ENCODE data around the gene TEX264. TPM values are rescaled to one million over a fixed set of nuclear protein-coding genes. Genes with fewer than 3 reads are reported as not detected.

Gene TEX264
- total RNA-seq, 1 donor from 2014 or later, result 43.8 TPM

DNA sequence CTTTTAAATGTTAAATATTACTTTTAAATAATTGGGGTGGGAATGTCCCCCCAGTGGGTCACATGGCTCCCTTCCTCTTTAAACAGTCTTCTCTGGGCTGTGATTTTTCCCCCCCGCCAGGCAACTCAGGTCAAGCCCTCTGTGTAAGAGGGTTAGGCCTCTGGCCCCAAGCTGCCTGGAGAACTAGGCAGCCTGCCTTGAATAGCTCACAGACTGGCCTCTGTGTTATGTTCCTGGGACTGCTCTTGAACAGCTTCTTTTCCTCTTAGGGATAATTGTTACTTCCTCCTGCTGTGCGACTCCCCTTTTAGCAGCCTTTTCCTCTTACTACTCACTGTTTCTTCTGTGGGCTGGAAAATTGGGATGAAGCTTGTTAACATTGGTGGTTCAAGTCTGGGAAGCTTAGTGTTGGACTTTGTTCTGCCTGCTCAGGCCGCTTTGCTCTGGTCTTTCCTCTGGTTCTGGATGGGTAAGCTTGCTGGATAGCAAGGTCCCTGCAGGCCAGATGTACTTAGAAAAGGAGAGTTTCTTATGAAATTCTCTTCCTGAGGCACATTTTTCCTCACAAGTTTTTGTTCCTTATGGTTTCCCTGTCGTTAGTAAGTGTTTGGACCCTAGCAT is 2.2 kb downstream of the TEX264 start:
- no peak for DNase-seq (ENCODE audit: extremely low spot score, unreplicated experiment)
- H3K36me3 Mint-ChIP-seq, result no peaks in the 10 kb centered on the region
- no peak for TF ChIP-seq CTCF (conservative IDR thresholded peaks at IDR 0.05)
- H3K4me3 Mint-ChIP-seq, result peak overlapping the region; percentile 82
- no peaks in the 10 kb centered on the region for H3K27me3 Mint-ChIP-seq
- H3K27ac Mint-ChIP-seq, result peak overlapping the region; percentile 73
- H3K9me3 Mint-ChIP-seq, result no peaks in the 10 kb centered on the region
- H3K4me1 Mint-ChIP-seq (ENCODE audit: unreplicated experiment), result peaks cover 30% of the 10 kb centered on the region

DNA sequence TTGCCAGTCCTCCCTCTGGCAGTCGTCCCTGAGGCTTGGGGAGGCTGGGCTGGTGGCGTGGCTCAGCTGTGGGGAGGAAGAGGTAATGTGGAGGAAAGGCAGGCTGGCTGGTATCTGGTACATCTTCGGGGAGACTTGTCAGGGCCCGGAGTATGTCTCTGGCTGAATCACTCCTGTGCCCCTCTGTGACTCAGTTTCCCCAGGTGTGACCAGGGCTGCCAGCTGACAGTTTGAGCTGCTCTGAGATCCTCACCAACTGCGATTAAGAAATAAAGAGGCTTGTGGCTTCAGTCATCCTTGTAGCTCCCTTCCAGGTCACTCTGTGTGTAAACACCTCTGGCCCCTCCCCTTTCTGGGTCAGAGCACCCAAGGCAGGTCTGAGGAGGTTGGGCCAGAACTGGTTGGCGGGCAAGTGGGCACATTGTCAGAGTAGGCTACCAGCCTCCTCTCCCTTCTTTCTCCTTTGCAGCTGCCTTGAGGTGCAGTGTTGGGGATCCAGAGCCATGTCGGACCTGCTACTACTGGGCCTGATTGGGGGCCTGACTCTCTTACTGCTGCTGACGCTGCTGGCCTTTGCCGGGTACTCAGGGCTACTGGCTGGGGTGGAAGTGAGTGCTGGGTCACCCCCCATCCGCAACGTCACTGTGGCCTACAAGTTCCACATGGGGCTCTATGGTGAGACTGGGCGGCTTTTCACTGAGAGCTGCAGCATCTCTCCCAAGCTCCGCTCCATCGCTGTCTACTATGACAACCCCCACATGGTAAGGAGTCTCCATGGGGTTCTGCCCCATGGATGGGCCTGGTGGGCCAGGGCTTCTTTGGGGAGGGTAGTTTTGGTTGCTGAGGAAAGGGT is 3.0 kb downstream of the TEX264 start:
- no peak for DNase-seq (ENCODE audit: extremely low spot score, unreplicated experiment)
- H3K9me3 Mint-ChIP-seq, result no peaks in the 10 kb centered on the region
- TF ChIP-seq CTCF (conservative IDR thresholded peaks at IDR 0.05), result no peak
- H3K27ac Mint-ChIP-seq, result no peak overlapping the region
- H3K27me3 Mint-ChIP-seq, result no peaks in the 10 kb centered on the region
- peaks cover 24% of the 10 kb centered on the region for H3K4me1 Mint-ChIP-seq (ENCODE audit: unreplicated experiment)
- H3K4me3 Mint-ChIP-seq, result peak overlapping the region; percentile 82
- H3K36me3 Mint-ChIP-seq, result no peaks in the 10 kb centered on the region

- Mint-ChIP-seq H3K27me3 (no peaks in the 10 kb centered on the region), H3K27ac (peak overlapping the region; percentile 29), H3K4me1 (ENCODE audit: unreplicated experiment) (peaks cover 19% of the 10 kb centered on the region), H3K9me3 (no peaks in the 10 kb centered on the region), H3K4me3 (no peak overlapping the region), H3K36me3 (no peaks in the 10 kb centered on the region)
- DNase-seq (ENCODE audit: extremely low spot score, unreplicated experiment), result no peak
- no peak for TF ChIP-seq CTCF (conservative IDR thresholded peaks at IDR 0.05)
Measured at GRCh38 chr3:51675201-51675611, 4.2 kb downstream of the TEX264 start.

- no peaks in the 10 kb centered on the region for H3K27me3 Mint-ChIP-seq
- H3K4me3 Mint-ChIP-seq, result no peak overlapping the region
- DNase-seq (ENCODE audit: extremely low spot score, unreplicated experiment), result no peak
- no peak for TF ChIP-seq CTCF (conservative IDR thresholded peaks at IDR 0.05)
- no peaks in the 10 kb centered on the region for H3K9me3 Mint-ChIP-seq
- H3K4me1 Mint-ChIP-seq (ENCODE audit: unreplicated experiment), result peaks cover 20% of the 10 kb centered on the region
- H3K36me3 Mint-ChIP-seq, result no peaks in the 10 kb centered on the region
- H3K27ac Mint-ChIP-seq, result peak overlapping the region; percentile 29
Measured at GRCh38 chr3:51676102-51676640, 5.1 kb downstream of the TEX264 start.

DNA sequence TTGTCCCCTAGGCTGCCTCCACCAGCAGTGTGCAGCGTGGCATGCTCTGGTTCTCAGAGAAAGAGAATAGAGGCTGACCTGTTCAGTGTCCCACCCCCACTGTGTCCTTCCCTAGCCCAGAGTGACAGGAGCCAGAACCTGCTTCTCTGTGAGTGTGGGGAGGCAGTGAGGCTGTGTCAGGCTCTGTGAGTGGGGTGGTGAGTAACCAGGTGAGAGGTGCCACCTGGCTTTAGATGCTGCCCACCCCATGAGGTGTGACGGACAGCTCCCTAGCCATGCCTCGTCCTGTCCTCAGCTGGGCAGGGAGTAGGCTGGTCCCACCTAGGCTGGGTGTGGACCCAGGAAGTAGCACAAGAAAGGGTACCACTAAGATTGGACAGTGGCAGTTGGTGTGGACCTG is 6.3 kb downstream of the TEX264 start:
- Mint-ChIP-seq H3K36me3 (peaks cover 4% of the 10 kb centered on the region), H3K4me1 (ENCODE audit: unreplicated experiment) (peaks cover 23% of the 10 kb centered on the region), H3K27ac (no peak overlapping the region), H3K27me3 (no peaks in the 10 kb centered on the region), H3K4me3 (no peak overlapping the region), H3K9me3 (no peaks in the 10 kb centered on the region)
- TF ChIP-seq CTCF (conservative IDR thresholded peaks at IDR 0.05), result no peak
- no peak for DNase-seq (ENCODE audit: extremely low spot score, unreplicated experiment)

Data from type B pancreatic cell (in vitro differentiated cells).